GM12865 (cell line): ENCODE measurements around the gene NOTCH2.

ENCODE experiments used
- DNase-seq: peaks from one replicate; pipeline ENCODE4 v3.0.0; 2010; ENCODE audit warnings: low read depth
- H3K4me3 ChIP-seq: 2 replicates; pipeline ENCODE4 v1.5.1; 2011; ENCODE audit warnings: mild to moderate bottlenecking, low read depth, low read length, control low read depth
- TF ChIP-seq, protein P1 (sequence below): IDR thresholded peaks from 2 replicates; pipeline ENCODE4 v1.5.1; 2011; ENCODE audit warnings: low read length, control low read depth, low read depth, inconsistent platforms; ENCODE audit not compliant: insufficient read depth; ENCODE audit errors: missing control alignments

Gene NOTCH2

DNA sequence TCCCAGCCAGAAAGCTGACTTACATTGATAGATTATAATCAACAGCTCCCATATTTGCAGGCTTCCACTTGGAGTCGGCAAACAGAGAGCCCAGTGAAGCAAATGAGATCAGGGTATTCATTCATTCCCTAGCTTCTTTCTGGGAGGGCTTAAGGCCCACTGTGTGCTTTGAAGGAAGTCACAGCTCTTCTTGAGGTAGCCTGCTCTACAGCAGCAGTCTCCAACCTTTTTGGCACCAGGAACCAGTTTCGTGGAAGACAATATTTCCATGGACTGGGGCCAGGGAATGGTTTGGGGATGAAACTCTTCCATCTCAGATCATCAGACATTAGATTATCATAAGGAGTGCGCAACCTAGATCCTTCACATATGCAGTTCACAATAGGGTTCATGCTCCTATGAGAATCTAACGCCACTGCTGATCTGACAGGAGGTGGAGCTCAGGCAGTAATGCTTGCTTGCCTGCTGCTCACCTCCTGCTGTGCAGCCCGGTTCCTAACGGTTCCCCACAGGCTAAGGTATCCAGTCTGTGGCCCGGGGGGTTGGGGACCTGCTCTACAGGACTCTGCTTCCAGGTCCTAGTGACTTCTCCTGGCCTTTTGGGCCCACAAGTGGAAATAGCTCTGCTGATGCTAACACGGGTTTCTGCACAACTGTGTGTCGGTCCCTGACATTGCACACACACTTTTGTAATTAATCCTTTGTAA is 159.4 kb downstream of the NOTCH2 start:
- H3K4me3 ChIP-seq, result no peak overlapping the region
- no peak for DNase-seq
- TF ChIP-seq, protein P1, sequence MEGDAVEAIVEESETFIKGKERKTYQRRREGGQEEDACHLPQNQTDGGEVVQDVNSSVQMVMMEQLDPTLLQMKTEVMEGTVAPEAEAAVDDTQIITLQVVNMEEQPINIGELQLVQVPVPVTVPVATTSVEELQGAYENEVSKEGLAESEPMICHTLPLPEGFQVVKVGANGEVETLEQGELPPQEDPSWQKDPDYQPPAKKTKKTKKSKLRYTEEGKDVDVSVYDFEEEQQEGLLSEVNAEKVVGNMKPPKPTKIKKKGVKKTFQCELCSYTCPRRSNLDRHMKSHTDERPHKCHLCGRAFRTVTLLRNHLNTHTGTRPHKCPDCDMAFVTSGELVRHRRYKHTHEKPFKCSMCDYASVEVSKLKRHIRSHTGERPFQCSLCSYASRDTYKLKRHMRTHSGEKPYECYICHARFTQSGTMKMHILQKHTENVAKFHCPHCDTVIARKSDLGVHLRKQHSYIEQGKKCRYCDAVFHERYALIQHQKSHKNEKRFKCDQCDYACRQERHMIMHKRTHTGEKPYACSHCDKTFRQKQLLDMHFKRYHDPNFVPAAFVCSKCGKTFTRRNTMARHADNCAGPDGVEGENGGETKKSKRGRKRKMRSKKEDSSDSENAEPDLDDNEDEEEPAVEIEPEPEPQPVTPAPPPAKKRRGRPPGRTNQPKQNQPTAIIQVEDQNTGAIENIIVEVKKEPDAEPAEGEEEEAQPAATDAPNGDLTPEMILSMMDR, result no peak

GRCh38 chr1:119908661-119909060 is 160.8 kb downstream of the NOTCH2 start:
- TF ChIP-seq, protein P1, result no peak
- no peak for DNase-seq

DNA sequence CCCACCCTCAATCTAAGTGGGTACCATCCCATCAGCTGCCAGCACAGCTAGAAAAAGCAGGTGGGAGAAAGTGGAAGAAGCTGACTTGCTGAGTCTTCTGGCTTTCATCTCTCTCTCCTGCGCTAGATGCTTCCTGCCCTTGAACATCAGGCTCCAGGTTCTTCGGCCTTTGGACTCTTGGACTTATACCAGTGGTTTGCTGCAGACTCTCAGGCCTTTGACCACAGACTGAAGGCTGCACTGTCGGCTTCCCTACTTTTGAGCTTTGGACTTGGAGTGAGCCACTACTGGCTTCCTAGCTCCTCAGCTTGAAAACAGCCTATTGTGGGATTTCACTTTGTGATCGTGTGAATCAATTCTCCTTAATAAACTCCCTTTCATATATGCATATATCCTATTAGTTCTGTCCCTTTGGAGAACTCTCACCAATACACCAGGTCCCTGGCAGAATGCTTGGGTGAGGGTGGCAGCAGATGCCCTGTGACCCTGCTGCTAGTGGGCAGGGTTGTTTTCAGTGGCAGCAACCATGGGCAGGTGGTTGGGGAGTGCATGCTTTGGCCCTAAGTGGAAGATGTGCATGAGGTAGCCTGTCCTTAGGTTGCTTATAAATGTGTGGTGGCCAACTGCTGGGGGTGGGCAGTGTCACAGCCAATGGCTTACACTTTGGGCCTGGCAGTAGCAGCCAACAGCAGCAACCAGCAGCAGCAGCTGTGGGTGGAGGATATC is 162.4 kb downstream of the NOTCH2 start:
- no peak overlapping the region for H3K4me3 ChIP-seq
- DNase-seq, result no peak
- TF ChIP-seq, protein P1, result no peak

More at GRCh38 chr1:119908661-119909060, 160.8 kb downstream of the NOTCH2 start:
- no peak overlapping the region for H3K4me3 ChIP-seq

- TF ChIP-seq, protein P1, result no peak
Observed at GRCh38 chr1:119903443-119903835, 166.0 kb downstream of the NOTCH2 start.

GRCh38 chr1:119902775-119903442 is 166.6 kb downstream of the NOTCH2 start:
- no peak overlapping the region for H3K4me3 ChIP-seq
- TF ChIP-seq, protein P1, result no peak

More at GRCh38 chr1:119903443-119903835, 166.0 kb downstream of the NOTCH2 start:
- H3K4me3 ChIP-seq, result no peak overlapping the region
- no peak for DNase-seq

DNA sequence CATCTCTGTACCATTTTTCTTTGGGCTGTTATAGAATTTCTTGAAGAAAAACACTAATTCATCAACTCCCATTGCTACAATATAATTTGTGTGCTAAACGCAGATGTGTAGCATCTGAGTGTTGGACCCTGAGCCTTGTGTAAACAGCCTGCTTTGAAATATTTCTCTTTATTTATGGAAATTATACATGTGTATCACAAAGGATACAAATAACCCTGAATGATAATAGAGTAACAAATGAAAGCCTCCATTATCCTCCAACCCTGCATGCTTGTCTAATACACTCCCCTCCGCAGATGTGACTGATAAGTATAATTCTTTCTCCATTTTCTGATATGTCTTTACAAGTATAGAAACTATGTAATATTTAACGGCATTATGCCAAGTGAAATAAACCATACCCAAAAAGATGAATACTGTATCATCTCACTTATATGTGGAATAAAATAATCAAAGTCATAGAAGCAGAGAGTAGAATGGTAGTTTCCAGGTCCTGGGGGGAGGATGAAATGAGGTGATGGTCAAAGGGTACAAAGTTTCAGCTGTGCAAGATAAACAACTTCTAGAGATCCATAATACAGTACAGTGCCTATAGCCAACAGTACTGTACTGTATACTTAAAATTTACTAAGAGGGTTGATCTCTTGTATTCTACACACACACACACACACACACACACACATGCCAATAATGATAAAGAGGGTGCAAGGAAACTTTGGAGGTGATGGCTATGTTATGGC is 170.3 kb downstream of the NOTCH2 start:
- no peak for DNase-seq
- TF ChIP-seq, protein P1, result no peak
- H3K4me3 ChIP-seq, result no peak overlapping the region

More at GRCh38 chr1:119902775-119903442, 166.6 kb downstream of the NOTCH2 start:
- DNase-seq, result no peak
